Adrenal gland (tissue), 5 donors: ENCODE measurements around the gene ZNF428.

Experiments used
- CTCF ChIP-seq, 6 experiments: fragments of 450-650 bp in 4 of 6; fragments of 200-600 bp in 2 of 6; sonication (generic) in 1 of 6; IDR thresholded peaks; 1 replicate in 5 of 6; 2 replicates in 1 of 6; pipeline versions ENCODE4 v1.5.1 to v1.8.0; 2016 to 2021; ENCODE audit warnings: antibody characterized with exemption in 6 of 6, mild to moderate bottlenecking in 2 of 6, moderate library complexity in 1 of 6
- POLR2A ChIP-seq, 2 donors: fragments of 450-650 bp; IDR thresholded peaks; one replicate each; pipeline ENCODE4 v1.6.1; 2017; ENCODE audit warnings: antibody characterized with exemption in 2 of 2, mild to moderate bottlenecking in 2 of 2, moderate library complexity in 1 of 2
- donor health status: DM: no; HTN: no; CAD: no.

GRCh38 chr19:43628646-43629326, 9.4 kb upstream of the ZNF428 start:
- TF ChIP-seq CTCF (IDR thresholded peaks at IDR 0.05): no peak
- no peak for TF ChIP-seq POLR2A (IDR thresholded peaks at IDR 0.05)
